ENCODE results near the gene CSRP1. TPM values are rescaled to one million over a fixed set of nuclear protein-coding genes. Genes with fewer than 3 reads are reported as not detected.
"Not testable (repeated sequence)": the region's sequence is repeated elsewhere in the genome, so short reads cannot be mapped to it uniquely, and the experiment has no call there.

Gene CSRP1
- total RNA-seq, 2 donors from 2014 or later, result 186 to 376 TPM

- no peaks in the 10 kb centered on the region for H3K9me3 ChIP-seq
- peaks cover 16% of the 10 kb centered on the region for H3K4me1 ChIP-seq
- H3K36me3 ChIP-seq, result no peaks in the 10 kb centered on the region
- H3K4me3 ChIP-seq, result no peak overlapping the region
- intact Hi-C loops (cut with DNase I), result no loop called here
- H3K9ac ChIP-seq (ENCODE audit: low read depth in 2 of 2, low read length in 2 of 2), result no peak overlapping the region
- DNase-seq, result no peak
- no peak for TF ChIP-seq CTCF (IDR thresholded peaks at IDR 0.05)
- no peaks in the 10 kb centered on the region for H3K27me3 ChIP-seq
- peak overlapping the region; percentile 72 for H3K27ac ChIP-seq
Observed at GRCh38 chr1:201479201-201479730, 27.7 kb downstream of the CSRP1 start.

GRCh38 chr1:201478666-201479065 is 28.3 kb downstream of the CSRP1 start:
- H3K27me3 ChIP-seq; H3K4me3 ChIP-seq; DNase-seq; H3K36me3 ChIP-seq; H3K9ac ChIP-seq (ENCODE audit: low read depth in 2 of 2, low read length in 2 of 2); H3K9me3 ChIP-seq; H3K27ac ChIP-seq; intact Hi-C loops (cut with DNase I): not testable (repeated sequence)
- peaks cover 16% of the 10 kb centered on the region for H3K4me1 ChIP-seq

- Histone ChIP-seq H3K9me3 (no peaks in the 10 kb centered on the region), H3K4me1 (peaks cover 14% of the 10 kb centered on the region), H3K36me3 (no peaks in the 10 kb centered on the region), H3K27me3 (no peaks in the 10 kb centered on the region), H3K9ac (ENCODE audit: low read depth in 2 of 2, low read length in 2 of 2) (no peak overlapping the region), H3K4me3 (no peak overlapping the region), H3K27ac (no peak overlapping the region)
- no peak for TF ChIP-seq CTCF (IDR thresholded peaks at IDR 0.05)
- no peak for DNase-seq
- intact Hi-C loops (cut with DNase I), result no loop called here
Observed at GRCh38 chr1:201476670-201477344, 30.1 kb downstream of the CSRP1 start.

- intact Hi-C loops (cut with DNase I), result no loop called here
- no peak for DNase-seq
- Histone ChIP-seq H3K27ac (no peak overlapping the region), H3K27me3 (no peaks in the 10 kb centered on the region), H3K36me3 (no peaks in the 10 kb centered on the region), H3K9me3 (no peaks in the 10 kb centered on the region), H3K9ac (ENCODE audit: low read depth in 2 of 2, low read length in 2 of 2) (no peak overlapping the region), H3K4me3 (no peak overlapping the region), H3K4me1 (peaks cover 6% of the 10 kb centered on the region)
- no peak for TF ChIP-seq CTCF (IDR thresholded peaks at IDR 0.05)
Observed at GRCh38 chr1:201475915-201476669, 30.8 kb downstream of the CSRP1 start.

- Histone ChIP-seq H3K4me3 (no peak overlapping the region), H3K27ac (no peak overlapping the region), H3K9ac (ENCODE audit: low read depth in 2 of 2, low read length in 2 of 2) (no peak overlapping the region), H3K27me3 (no peaks in the 10 kb centered on the region), H3K4me1 (peaks cover 3% of the 10 kb centered on the region), H3K36me3 (no peaks in the 10 kb centered on the region), H3K9me3 (no peaks in the 10 kb centered on the region)
- intact Hi-C loops (cut with DNase I), result no loop called here
- no peak for TF ChIP-seq CTCF (IDR thresholded peaks at IDR 0.05)
- DNase-seq, result no peak
Observed at GRCh38 chr1:201475130-201475529, 31.8 kb downstream of the CSRP1 start.

GRCh38 chr1:201473296-201473695 is 33.6 kb downstream of the CSRP1 start:
- intact Hi-C loops (cut with DNase I), result no loop called here
- Histone ChIP-seq H3K27ac (no peak overlapping the region), H3K9me3 (no peaks in the 10 kb centered on the region), H3K4me3 (no peak overlapping the region), H3K27me3 (peaks cover 13% of the 10 kb centered on the region), H3K36me3 (no peaks in the 10 kb centered on the region), H3K4me1 (peaks cover 1% of the 10 kb centered on the region), H3K9ac (ENCODE audit: low read depth in 2 of 2, low read length in 2 of 2) (no peak overlapping the region)
- TF ChIP-seq CTCF (IDR thresholded peaks at IDR 0.05), result no peak
- no peak for DNase-seq

- H3K27ac ChIP-seq; H3K36me3 ChIP-seq; H3K9ac ChIP-seq (ENCODE audit: low read depth in 2 of 2, low read length in 2 of 2); intact Hi-C loops (cut with DNase I); DNase-seq; H3K4me1 ChIP-seq; H3K4me3 ChIP-seq; H3K9me3 ChIP-seq: not testable (repeated sequence)
- H3K27me3 ChIP-seq, result peaks cover 13% of the 10 kb centered on the region
Observed at GRCh38 chr1:201472321-201472720, 34.6 kb downstream of the CSRP1 start.
